Mesenchymal stem cell (in vitro differentiated cells and primary cell): Measurements from ENCODE around the gene FLNC.
A peak's percentile ranks its signal among the peaks of the same experiment; 100 is the strongest.

Experiments used
- DNase-seq: peaks from one replicate; pipeline ENCODE4 v3.0.0-alpha.2; 2013
- H2AFZ ChIP-seq: one replicate; pipeline ENCODE4 v1.6.1; 2013; ENCODE audit warnings: low read depth, mild to moderate bottlenecking, control low read depth, inconsistent platforms, low read length, moderate library complexity
- H2AK5ac ChIP-seq: 2 replicates; pipeline ENCODE4 v1.6.1; 2013; ENCODE audit warnings: low read length, moderate library complexity, mild to moderate bottlenecking, inconsistent platforms; ENCODE audit not compliant: severe bottlenecking
- H2BK120ac ChIP-seq: one replicate; pipeline ENCODE4 v1.6.1; 2013; ENCODE audit warnings: low read depth, mild to moderate bottlenecking, inconsistent platforms, low read length, moderate library complexity
- H2BK12ac ChIP-seq, 2 experiments: one replicate each; pipeline ENCODE4 v1.6.1; 2013; ENCODE audit warnings: inconsistent platforms in 2 of 2, low read length in 2 of 2, mild to moderate bottlenecking in 2 of 2, moderate library complexity in 2 of 2, control low read depth in 1 of 2
- H2BK15ac ChIP-seq: one replicate; pipeline ENCODE4 v1.6.1; 2013; ENCODE audit warnings: mild to moderate bottlenecking, low read depth, inconsistent platforms; ENCODE audit not compliant: poor library complexity, severe bottlenecking
- H2BK5ac ChIP-seq: 2 replicates; pipeline ENCODE4 v1.6.1; 2013; ENCODE audit warnings: low read depth, mild to moderate bottlenecking, low read length, control low read depth, inconsistent platforms; ENCODE audit not compliant: poor library complexity, severe bottlenecking
- H3K14ac ChIP-seq, 2 experiments: one replicate each; pipeline ENCODE4 v1.6.1; 2013; ENCODE audit warnings: inconsistent platforms in 2 of 2, low read length in 2 of 2, control low read depth in 1 of 2, mild to moderate bottlenecking in 1 of 2, moderate library complexity in 1 of 2
- H3K18ac ChIP-seq, 2 experiments: one replicate each; pipeline ENCODE4 v1.6.1; 2013; ENCODE audit warnings: inconsistent platforms in 2 of 2, low read length in 2 of 2, control low read depth in 1 of 2, low read depth in 1 of 2, mild to moderate bottlenecking in 1 of 2
- H3K23ac ChIP-seq, 2 experiments: one replicate each; pipeline ENCODE4 v1.6.1; 2013; ENCODE audit warnings: inconsistent platforms in 2 of 2, low read length in 2 of 2, mild to moderate bottlenecking in 2 of 2, moderate library complexity in 2 of 2, control low read depth in 1 of 2
- H3K27ac ChIP-seq: 2 replicates; pipeline ENCODE4 v1.5.1; 2013; ENCODE audit warnings: mild to moderate bottlenecking, moderate library complexity, low read length, control low read depth, inconsistent platforms; ENCODE audit not compliant: poor library complexity, severe bottlenecking
- H3K27me3 ChIP-seq, 2 experiments: 2 replicates each; pipeline versions ENCODE4 v1.6.1 to v1.7.0; 2013; ENCODE audit warnings: low read length in 2 of 2, mild to moderate bottlenecking in 2 of 2, moderate library complexity in 2 of 2, control low read depth in 1 of 2, inconsistent platforms in 1 of 2; ENCODE audit not compliant: control insufficient read depth in 1 of 2, insufficient read depth in 1 of 2
- H3K36me3 ChIP-seq, 2 experiments: 2 replicates each; pipeline versions ENCODE4 v1.6.1 to v1.7.0; 2013; ENCODE audit warnings: low read length in 2 of 2, control low read depth in 1 of 2, inconsistent platforms in 1 of 2, low read depth in 1 of 2, mild to moderate bottlenecking in 1 of 2; ENCODE audit not compliant: insufficient read depth in 2 of 2, control insufficient read depth in 1 of 2
- H3K4ac ChIP-seq, 2 experiments: one replicate each; pipeline ENCODE4 v1.6.1; 2013; ENCODE audit warnings: inconsistent platforms in 2 of 2, low read length in 2 of 2, mild to moderate bottlenecking in 2 of 2, moderate library complexity in 2 of 2, control low read depth in 1 of 2, low read depth in 1 of 2
- H3K4me1 ChIP-seq: 2 replicates; pipeline ENCODE4 v1.6.1; 2013; ENCODE audit warnings: low read depth, low read length, control low read depth; ENCODE audit not compliant: control insufficient read depth, insufficient read depth
- H3K4me2 ChIP-seq: 2 replicates; pipeline ENCODE4 v1.6.1; 2013; ENCODE audit warnings: low read length, mild to moderate bottlenecking, inconsistent platforms; ENCODE audit not compliant: poor library complexity, severe bottlenecking
- H3K4me3 ChIP-seq, 2 experiments: 2 replicates each; pipeline versions ENCODE4 v1.5.1 to v1.7.0; 2013; ENCODE audit warnings: low read length in 2 of 2, mild to moderate bottlenecking in 2 of 2, control low read depth in 1 of 2, low read depth in 1 of 2; ENCODE audit not compliant: insufficient read depth in 1 of 2
- H3K79me1 ChIP-seq: replicated peaks from 2 replicates; pipeline ENCODE4 v1.6.1; 2013; ENCODE audit warnings: mild to moderate bottlenecking, control low read depth, low read length, inconsistent platforms; ENCODE audit not compliant: poor library complexity, severe bottlenecking
- H3K9ac ChIP-seq: 2 replicates; pipeline ENCODE4 v1.7.0; 2013; ENCODE audit warnings: mild to moderate bottlenecking, low read length, moderate library complexity
- H3K9me3 ChIP-seq: 2 replicates; pipeline ENCODE4 v1.7.0; 2013; ENCODE audit warnings: mild to moderate bottlenecking, low read length; ENCODE audit not compliant: control insufficient read depth
- H4K8ac ChIP-seq: one replicate; pipeline ENCODE4 v1.6.1; 2013; ENCODE audit warnings: inconsistent platforms, mild to moderate bottlenecking, low read length, moderate library complexity
- H4K91ac ChIP-seq: one replicate; pipeline ENCODE4 v1.6.1; 2013; ENCODE audit warnings: mild to moderate bottlenecking, low read length, inconsistent platforms
- WGBS: methylation state at CpG from one replicate; pipeline ENCODE4 v1.1.7; 2013; ENCODE audit warnings: mixed read lengths; 5-methylcytosine and 5-hydroxymethylcytosine counted together

Gene FLNC

GRCh38 chr7:128900237-128900636 lies 70.0 kb downstream of the FLNC start:
- H3K4me2 ChIP-seq: no peak overlapping the region
- H3K18ac ChIP-seq: no peak overlapping the region
- H2AFZ ChIP-seq: no peak overlapping the region
- peaks cover 0 to 18% of the 10 kb centered on the region in 2 experiments for H3K36me3 ChIP-seq
- no peak for DNase-seq
- no peak overlapping the region for H2BK120ac ChIP-seq
- 92% methylated on average over 1 of the region's 1 CpG for WGBS
- H3K9ac ChIP-seq: no peak overlapping the region
- no peaks in the 10 kb centered on the region for H3K79me1 ChIP-seq
- H2BK15ac ChIP-seq: no peak overlapping the region
- no peak overlapping the region for H3K27ac ChIP-seq
- peaks cover 19% of the 10 kb centered on the region for H3K4me1 ChIP-seq
- H3K9me3 ChIP-seq: peaks cover 9% of the 10 kb centered on the region
- no peak overlapping the region for H3K23ac ChIP-seq
- no peak overlapping the region for H2BK12ac ChIP-seq
- no peak overlapping the region for H3K4ac ChIP-seq
- peaks cover 0 to 1% of the 10 kb centered on the region in 2 experiments for H3K27me3 ChIP-seq
- no peak overlapping the region for H4K91ac ChIP-seq
- H2BK5ac ChIP-seq: no peak overlapping the region
- H3K14ac ChIP-seq: no peak overlapping the region
- no peak overlapping the region for H4K8ac ChIP-seq
- H3K4me3 ChIP-seq: no peak overlapping the region
- no peak overlapping the region for H2AK5ac ChIP-seq

- DNase-seq: peak; percentile 78
- peaks cover 9% of the 10 kb centered on the region for H3K9me3 ChIP-seq
- H3K27me3 ChIP-seq: peaks cover 0 to 20% of the 10 kb centered on the region in 2 experiments
- H4K91ac ChIP-seq: peak overlapping the region; percentile 79
- no peak overlapping the region for H3K4me3 ChIP-seq
- H3K18ac ChIP-seq: peak overlapping the region; percentile 7 to 81
- peak overlapping the region; percentile 7 to 64 for H3K4ac ChIP-seq
- peak overlapping the region; percentile 63 for H4K8ac ChIP-seq
- peak overlapping the region; percentile 73 to 91 for H2BK12ac ChIP-seq
- peaks cover 0 to 33% of the 10 kb centered on the region in 2 experiments for H3K36me3 ChIP-seq
- no peak overlapping the region for H3K27ac ChIP-seq
- H2BK120ac ChIP-seq: no peak overlapping the region
- H3K23ac ChIP-seq: no peak overlapping the region
- WGBS: 85% methylated on average over 12 of the region's 12 CpGs
- H2AK5ac ChIP-seq: peak overlapping the region; percentile 75
- H2AFZ ChIP-seq: no peak overlapping the region
- no peak overlapping the region for H3K4me2 ChIP-seq
- H3K79me1 ChIP-seq: peaks cover 5% of the 10 kb centered on the region
- peak overlapping the region in 1 of 2 experiments; percentile 13 for H3K14ac ChIP-seq
- peak overlapping the region; percentile 80 for H2BK15ac ChIP-seq
- H3K9ac ChIP-seq: peak overlapping the region; percentile 43
- no peak overlapping the region for H2BK5ac ChIP-seq
- H3K4me1 ChIP-seq: peaks cover 19% of the 10 kb centered on the region
Observed at GRCh38 chr7:128902761-128903585, 72.8 kb downstream of the FLNC start.

GRCh38 chr7:128903621-128904361 lies 73.6 kb downstream of the FLNC start:
- peaks cover 9% of the 10 kb centered on the region for H3K9me3 ChIP-seq
- no peak overlapping the region for H3K23ac ChIP-seq
- H2AK5ac ChIP-seq: peak overlapping the region; percentile 26
- peaks cover 0 to 37% of the 10 kb centered on the region in 2 experiments for H3K36me3 ChIP-seq
- H3K4me1 ChIP-seq: peaks cover 25% of the 10 kb centered on the region
- H3K27ac ChIP-seq: no peak overlapping the region
- peak overlapping the region; percentile 79 for H4K8ac ChIP-seq
- H2BK5ac ChIP-seq: no peak overlapping the region
- no peak overlapping the region for H2AFZ ChIP-seq
- H4K91ac ChIP-seq: peak overlapping the region; percentile 94
- H2BK12ac ChIP-seq: peak overlapping the region; percentile 51 to 73
- peak overlapping the region in 1 of 2 experiments; percentile 19 for H3K14ac ChIP-seq
- H3K79me1 ChIP-seq: peaks cover 12% of the 10 kb centered on the region
- WGBS: 88% methylated on average over 14 of the region's 14 CpGs
- H2BK120ac ChIP-seq: no peak overlapping the region
- no peak overlapping the region for H3K4me3 ChIP-seq
- peak overlapping the region; percentile 5 to 73 for H3K4ac ChIP-seq
- no peak for DNase-seq
- no peak overlapping the region for H3K4me2 ChIP-seq
- H3K18ac ChIP-seq: peak overlapping the region; percentile 38 to 62
- H3K27me3 ChIP-seq: peaks cover 0 to 28% of the 10 kb centered on the region in 2 experiments
- H2BK15ac ChIP-seq: peak overlapping the region; percentile 52
- peak overlapping the region; percentile 43 for H3K9ac ChIP-seq
